ENCODE data around the gene CSF1R.

Gene CSF1R

GRCh38 chr5:150064681-150065220, 21.6 kb downstream of the CSF1R start:
- H3K36me3 ChIP-seq (ENCODE audit: insufficient read depth, low read depth, low read length) = no peaks in the 10 kb centered on the region
- no peaks in the 10 kb centered on the region for H3K4me1 ChIP-seq (ENCODE audit: insufficient read depth, low read length)
- H3K27ac ChIP-seq (ENCODE audit: low read length) = no peak overlapping the region
- no peak overlapping the region for H3K4me3 ChIP-seq (ENCODE audit: low read length)
- no peaks in the 10 kb centered on the region for H3K9me3 ChIP-seq (ENCODE audit: insufficient read depth, low read depth, low read length)
- H3K27me3 ChIP-seq (ENCODE audit: insufficient read depth, low read length) = no peaks in the 10 kb centered on the region; the same call in 1 of the 2 replicates
- no peak overlapping the region for H3K9ac ChIP-seq (ENCODE audit: low read depth, low read length)

GRCh38 chr5:150063638-150064037, 22.7 kb downstream of the CSF1R start:
- no peaks in the 10 kb centered on the region for H3K36me3 ChIP-seq (ENCODE audit: insufficient read depth, low read depth, low read length)
- H3K9me3 ChIP-seq (ENCODE audit: insufficient read depth, low read depth, low read length) = no peaks in the 10 kb centered on the region
- H3K4me1 ChIP-seq (ENCODE audit: insufficient read depth, low read length) = no peaks in the 10 kb centered on the region
- H3K27ac ChIP-seq (ENCODE audit: low read length) = no peak overlapping the region
- H3K9ac ChIP-seq (ENCODE audit: low read depth, low read length) = no peak overlapping the region
- H3K4me3 ChIP-seq (ENCODE audit: low read length) = no peak overlapping the region
- H3K27me3 ChIP-seq (ENCODE audit: insufficient read depth, low read length) = peaks cover 7% of the 10 kb centered on the region; the same call in 1 of the 2 replicates

GRCh38 chr5:150062216-150062922, 24.0 kb downstream of the CSF1R start:
- Histone ChIP-seq H3K27ac (ENCODE audit: low read length) (no peak overlapping the region), H3K27me3 (ENCODE audit: insufficient read depth, low read length) (peaks cover 10% of the 10 kb centered on the region; the same call in 1 of the 2 replicates), H3K36me3 (ENCODE audit: insufficient read depth, low read depth, low read length) (no peaks in the 10 kb centered on the region), H3K4me3 (ENCODE audit: low read length) (no peak overlapping the region), H3K4me1 (ENCODE audit: insufficient read depth, low read length) (peaks cover 11% of the 10 kb centered on the region; the same call in 1 of the 2 replicates), H3K9ac (ENCODE audit: low read depth, low read length) (no peak overlapping the region), H3K9me3 (ENCODE audit: insufficient read depth, low read depth, low read length) (no peaks in the 10 kb centered on the region)

- no peaks in the 10 kb centered on the region for H3K36me3 ChIP-seq (ENCODE audit: insufficient read depth, low read depth, low read length)
- no peaks in the 10 kb centered on the region for H3K9me3 ChIP-seq (ENCODE audit: insufficient read depth, low read depth, low read length)
- H3K27me3 ChIP-seq (ENCODE audit: insufficient read depth, low read length) = peaks cover 10% of the 10 kb centered on the region; the same call in 1 of the 2 replicates
- peaks cover 11% of the 10 kb centered on the region; the same call in 1 of the 2 replicates for H3K4me1 ChIP-seq (ENCODE audit: insufficient read depth, low read length)
- H3K4me3 ChIP-seq (ENCODE audit: low read length) = no peak overlapping the region
- no peak overlapping the region for H3K9ac ChIP-seq (ENCODE audit: low read depth, low read length)
- no peak overlapping the region for H3K27ac ChIP-seq (ENCODE audit: low read length)
Observed at GRCh38 chr5:150061538-150061995, 24.8 kb downstream of the CSF1R start.

GRCh38 chr5:150060471-150060870, 25.9 kb downstream of the CSF1R start:
- H3K4me3 ChIP-seq (ENCODE audit: low read length) = no peak overlapping the region
- no peaks in the 10 kb centered on the region for H3K36me3 ChIP-seq (ENCODE audit: insufficient read depth, low read depth, low read length)
- no peak overlapping the region for H3K27ac ChIP-seq (ENCODE audit: low read length)
- no peak overlapping the region for H3K9ac ChIP-seq (ENCODE audit: low read depth, low read length)
- H3K4me1 ChIP-seq (ENCODE audit: insufficient read depth, low read length) = peaks cover 11% of the 10 kb centered on the region; the same call in 1 of the 2 replicates
- peaks cover 10% of the 10 kb centered on the region; the same call in 1 of the 2 replicates for H3K27me3 ChIP-seq (ENCODE audit: insufficient read depth, low read length)
- H3K9me3 ChIP-seq (ENCODE audit: insufficient read depth, low read depth, low read length) = no peaks in the 10 kb centered on the region

- Histone ChIP-seq H3K9me3 (ENCODE audit: insufficient read depth, low read depth, low read length) (no peaks in the 10 kb centered on the region), H3K4me3 (ENCODE audit: low read length) (no peak overlapping the region), H3K27ac (ENCODE audit: low read length) (no peak overlapping the region), H3K36me3 (ENCODE audit: insufficient read depth, low read depth, low read length) (peaks cover under 1% of the 10 kb centered on the region; the same call in 1 of the 2 replicates), H3K4me1 (ENCODE audit: insufficient read depth, low read length) (peaks cover 11% of the 10 kb centered on the region; the same call in 1 of the 2 replicates), H3K9ac (ENCODE audit: low read depth, low read length) (no peak overlapping the region), H3K27me3 (ENCODE audit: insufficient read depth, low read length) (peaks cover 10% of the 10 kb centered on the region; the same call in 1 of the 2 replicates)
Observed at GRCh38 chr5:150059623-150060022, 26.7 kb downstream of the CSF1R start.

GRCh38 chr5:150058480-150059126, 27.8 kb downstream of the CSF1R start:
- Histone ChIP-seq H3K27me3 (ENCODE audit: insufficient read depth, low read length) (0 out of 2 replicates have a peak, but pooled peaks cover 10% of the 10 kb centered on the region), H3K4me3 (ENCODE audit: low read length) (no peak overlapping the region), H3K36me3 (ENCODE audit: insufficient read depth, low read depth, low read length) (peaks cover 10% of the 10 kb centered on the region), H3K9me3 (ENCODE audit: insufficient read depth, low read depth, low read length) (no peaks in the 10 kb centered on the region), H3K4me1 (ENCODE audit: insufficient read depth, low read length) (peaks cover 11% of the 10 kb centered on the region; the same call in 1 of the 2 replicates), H3K27ac (ENCODE audit: low read length) (no peak overlapping the region), H3K9ac (ENCODE audit: low read depth, low read length) (no peak overlapping the region)

- H3K36me3 ChIP-seq (ENCODE audit: insufficient read depth, low read depth, low read length) = peaks cover 16% of the 10 kb centered on the region
- no peak overlapping the region for H3K27ac ChIP-seq (ENCODE audit: low read length)
- H3K9me3 ChIP-seq (ENCODE audit: insufficient read depth, low read depth, low read length) = no peaks in the 10 kb centered on the region
Observed at GRCh38 chr5:150057996-150058395, 28.4 kb downstream of the CSF1R start.

GRCh38 chr5:150057511-150057910, 28.8 kb downstream of the CSF1R start:
- H3K4me1 ChIP-seq (ENCODE audit: insufficient read depth, low read length) = peaks cover 11% of the 10 kb centered on the region; the same call in 1 of the 2 replicates
- H3K9ac ChIP-seq (ENCODE audit: low read depth, low read length) = no peak overlapping the region
- H3K27me3 ChIP-seq (ENCODE audit: insufficient read depth, low read length) = 0 out of 2 replicates have a peak, but pooled peaks cover 10% of the 10 kb centered on the region
- no peak overlapping the region for H3K27ac ChIP-seq (ENCODE audit: low read length)
- no peaks in the 10 kb centered on the region for H3K9me3 ChIP-seq (ENCODE audit: insufficient read depth, low read depth, low read length)
- H3K36me3 ChIP-seq (ENCODE audit: insufficient read depth, low read depth, low read length) = peaks cover 21% of the 10 kb centered on the region
- H3K4me3 ChIP-seq (ENCODE audit: low read length) = no peak overlapping the region

More at GRCh38 chr5:150057996-150058395, 28.4 kb downstream of the CSF1R start:
- Histone ChIP-seq H3K4me3 (ENCODE audit: low read length) (no peak overlapping the region), H3K9ac (ENCODE audit: low read depth, low read length) (no peak overlapping the region), H3K27me3 (ENCODE audit: insufficient read depth, low read length) (0 out of 2 replicates have a peak, but pooled peaks cover 10% of the 10 kb centered on the region), H3K4me1 (ENCODE audit: insufficient read depth, low read length) (peaks cover 11% of the 10 kb centered on the region; the same call in 1 of the 2 replicates)

GRCh38 chr5:150057052-150057451, 29.3 kb downstream of the CSF1R start:
- H3K36me3 ChIP-seq (ENCODE audit: insufficient read depth, low read depth, low read length) = peaks cover 25% of the 10 kb centered on the region
- peaks cover 11% of the 10 kb centered on the region; the same call in 1 of the 2 replicates for H3K4me1 ChIP-seq (ENCODE audit: insufficient read depth, low read length)
- H3K4me3 ChIP-seq (ENCODE audit: low read length) = no peak overlapping the region
- H3K9ac ChIP-seq (ENCODE audit: low read depth, low read length) = no peak overlapping the region
- H3K27me3 ChIP-seq (ENCODE audit: insufficient read depth, low read length) = 0 out of 2 replicates have a peak, but pooled peaks cover 10% of the 10 kb centered on the region
- no peaks in the 10 kb centered on the region for H3K9me3 ChIP-seq (ENCODE audit: insufficient read depth, low read depth, low read length)
- H3K27ac ChIP-seq (ENCODE audit: low read length) = no peak overlapping the region

- H3K9ac ChIP-seq (ENCODE audit: low read depth, low read length) = no peak overlapping the region
- no peak overlapping the region for H3K27ac ChIP-seq (ENCODE audit: low read length)
- 0 out of 2 replicates have a peak, but pooled peaks cover 10% of the 10 kb centered on the region for H3K27me3 ChIP-seq (ENCODE audit: insufficient read depth, low read length)
- H3K36me3 ChIP-seq (ENCODE audit: insufficient read depth, low read depth, low read length) = peaks cover 35% of the 10 kb centered on the region
- H3K9me3 ChIP-seq (ENCODE audit: insufficient read depth, low read depth, low read length) = no peaks in the 10 kb centered on the region
- no peak overlapping the region for H3K4me3 ChIP-seq (ENCODE audit: low read length)
- H3K4me1 ChIP-seq (ENCODE audit: insufficient read depth, low read length) = peaks cover 11% of the 10 kb centered on the region; the same call in 1 of the 2 replicates
Observed at GRCh38 chr5:150056075-150056443, 30.3 kb downstream of the CSF1R start.

Data from iPS-20b (cell line).